Measurements from ENCODE around the gene QSOX2.

Gene QSOX2

GRCh38 chr9:136264441-136265405 is 19.1 kb upstream of the QSOX2 start:
- no peak for DNase-seq

- DNase-seq, result no peak
Measured at GRCh38 chr9:136264031-136264430, 18.4 kb upstream of the QSOX2 start.

- no peak for DNase-seq
Measured at GRCh38 chr9:136262671-136263178, 17.1 kb upstream of the QSOX2 start.

- no peak for DNase-seq
Measured at GRCh38 chr9:136261686-136262430, 16.2 kb upstream of the QSOX2 start.

GRCh38 chr9:136260936-136261472 is 15.4 kb upstream of the QSOX2 start:
- no peak for DNase-seq

- DNase-seq, result no peak
Measured at GRCh38 chr9:136260521-136260920, 14.9 kb upstream of the QSOX2 start.

GRCh38 chr9:136259836-136260235 is 14.2 kb upstream of the QSOX2 start:
- no peak for DNase-seq

GRCh38 chr9:136259517-136259813 is 13.9 kb upstream of the QSOX2 start:
- no peak for DNase-seq

GRCh38 chr9:136258786-136259516 is 13.3 kb upstream of the QSOX2 start:
- no peak for DNase-seq

GRCh38 chr9:136258299-136258625 is 12.7 kb upstream of the QSOX2 start:
- no peak for DNase-seq

- no peak for DNase-seq
Measured at GRCh38 chr9:136257381-136258298, 12.0 kb upstream of the QSOX2 start.

- no peak for DNase-seq
Measured at GRCh38 chr9:136255896-136256890, 10.6 kb upstream of the QSOX2 start.

GRCh38 chr9:136255166-136255538 is 9.5 kb upstream of the QSOX2 start:
- no peak for DNase-seq

- no peak for DNase-seq
Measured at GRCh38 chr9:136254381-136255165, 9.0 kb upstream of the QSOX2 start.

- no peak for DNase-seq
Measured at GRCh38 chr9:136253246-136254130, 7.9 kb upstream of the QSOX2 start.

GRCh38 chr9:136252846-136253245 is 7.2 kb upstream of the QSOX2 start:
- no peak for DNase-seq

- no peak for DNase-seq
Measured at GRCh38 chr9:136252281-136252680, 6.7 kb upstream of the QSOX2 start.

GRCh38 chr9:136251264-136252115 is 5.9 kb upstream of the QSOX2 start:
- no peak for DNase-seq
